AG10803 (cell line): ENCODE measurements around the gene DMKN.
A peak's percentile ranks its signal among the peaks of the same experiment; 100 is the strongest.

Source experiments
- DNase-seq: peaks from one replicate; pipeline ENCODE4 v3.0.0; 2010; ENCODE audit warnings: low read depth
- H3K4me3 ChIP-seq: 2 replicates; pipeline ENCODE4 v1.5.1; 2011; ENCODE audit warnings: mild to moderate bottlenecking, low read length, control low read depth
- CTCF ChIP-seq: conservative IDR thresholded peaks from 2 replicates; pipeline ENCODE4 v1.5.1; 2011; ENCODE audit warnings: mild to moderate bottlenecking, low read length, control low read depth, inconsistent platforms

DMKN gene

GRCh38 chr19:35559781-35560180 lies 46.3 kb upstream of the DMKN start:
- no peak for DNase-seq
- no peak for TF ChIP-seq CTCF
- no peak overlapping the region for H3K4me3 ChIP-seq

- TF ChIP-seq CTCF, result no peak
- no peak overlapping the region for H3K4me3 ChIP-seq
Observed at GRCh38 chr19:35559281-35559659, 45.8 kb upstream of the DMKN start.

GRCh38 chr19:35558400-35559280 lies 45.2 kb upstream of the DMKN start:
- no peak overlapping the region for H3K4me3 ChIP-seq
- no peak for TF ChIP-seq CTCF
- no peak for DNase-seq

More at GRCh38 chr19:35559281-35559659, 45.8 kb upstream of the DMKN start:
- DNase-seq, result no peak

- H3K4me3 ChIP-seq, result peak overlapping the region; percentile 45
- no peak for TF ChIP-seq CTCF
- DNase-seq, result peak; percentile 12
Observed at GRCh38 chr19:35557539-35558399, 44.3 kb upstream of the DMKN start.

- TF ChIP-seq CTCF, result no peak
- H3K4me3 ChIP-seq, result no peak overlapping the region
- no peak for DNase-seq
Observed at GRCh38 chr19:35556846-35557538, 43.5 kb upstream of the DMKN start.

- no peak for DNase-seq
- H3K4me3 ChIP-seq, result no peak overlapping the region
- TF ChIP-seq CTCF, result no peak
Observed at GRCh38 chr19:35556025-35556590, 42.7 kb upstream of the DMKN start.
